Gastrocnemius medialis (tissue), 4 donors: ENCODE data around the gene DALRD3. TPM values are rescaled to one million over a fixed set of nuclear protein-coding genes. Genes with fewer than 3 reads are reported as not detected.

ENCODE experiments used
- ATAC-seq, 2 donors: fragments of 150-250 bp; one replicate each; pipeline ENCODE4 v1.9.1; 2016
- DNase-seq, 2 donors: peaks; one replicate each; pipeline ENCODE4 v3.0.0-alpha.2; 2019
- H3K27ac ChIP-seq, 4 donors: fragments of 200-600 bp; sonication (generic); 1 replicate in 1 of 4; 2 replicates in 3 of 4; pipeline ENCODE4 v1.5.1; 2016 to 2018; ENCODE audit warnings: mild to moderate bottlenecking in 2 of 4, moderate library complexity in 1 of 4
- H3K27me3 ChIP-seq, 3 donors: fragments of 200-600 bp; sonication (generic) in 2 of 3; 1 replicate in 1 of 3; 2 replicates in 2 of 3; pipeline versions ENCODE4 v1.5.1 to v1.6.0; 2016 to 2019; ENCODE audit warnings: mild to moderate bottlenecking in 1 of 3, moderate library complexity in 1 of 3
- H3K36me3 ChIP-seq, 2 donors: fragments of 200-600 bp; sonication (generic) in 1 of 2; one replicate each; pipeline ENCODE4 v1.5.1; 2017 to 2018
- H3K4me1 ChIP-seq, 2 donors: fragments of 200-600 bp; sonication (generic) in 1 of 2; one replicate each; pipeline ENCODE4 v1.5.1; 2016 to 2017; ENCODE audit warnings: mild to moderate bottlenecking in 2 of 2
- H3K4me3 ChIP-seq, 4 donors: fragments of 200-600 bp; sonication (generic) in 3 of 4; 1 replicate in 1 of 4; 2 replicates in 3 of 4; pipeline ENCODE4 v1.5.1; 2016 to 2019; ENCODE audit warnings: mild to moderate bottlenecking in 2 of 4
- H3K9me3 ChIP-seq, 3 donors: fragments of 200-600 bp; sonication (generic) in 2 of 3; 1 replicate in 1 of 3; 2 replicates in 2 of 3; pipeline ENCODE4 v1.5.1; 2016 to 2019
- POLR2A ChIP-seq, 2 donors: fragments of 450-650 bp; IDR thresholded peaks; one replicate each; pipeline ENCODE4 v1.6.1; 2017; ENCODE audit warnings: antibody characterized with exemption in 2 of 2, mild to moderate bottlenecking in 2 of 2, moderate library complexity in 2 of 2
- in situ Hi-C, 4 donors: fragments of 200-750 bp; cut with MboI; loops; one replicate each; pipeline versions ENCODE4 v1.15.0 to v1.8.0; 2017; ENCODE audit warnings: low sequenced_read_pairs in 4 of 4
- intact Hi-C: fragments of 100-400 bp; cut with DNase I; formaldehyde crosslinking; loops from one replicate; pipeline ENCODE4 v1.15.1; 2023; ENCODE audit warnings: low total_unique reads
- total RNA-seq, 4 donors: library from RNA; depleted of rRNA; stranded (reverse); fragments of >200 nt; gene quantifications; one replicate each; pipeline versions ENCODE4 v1.1.0 to v1.2.3, GENCODE V29; 2016
- TF ChIP-seq, protein P1 (sequence below), 5 experiments: fragments of 450-650 bp in 3 of 5; fragments of 200-600 bp in 2 of 5; sonication (generic) in 2 of 5; IDR thresholded peaks in 4 of 5; conservative IDR thresholded peaks in 1 of 5; 1 replicate in 4 of 5; 2 replicates in 1 of 5; pipeline ENCODE4 v1.5.1; 2016 to 2019; ENCODE audit warnings: antibody characterized with exemption in 5 of 5, mild to moderate bottlenecking in 3 of 5, moderate library complexity in 3 of 5

The DALRD3 gene
- total RNA-seq, 4 donors from 2014 or later, result 10.6 to 20.1 (median 16.3) TPM

DNA sequence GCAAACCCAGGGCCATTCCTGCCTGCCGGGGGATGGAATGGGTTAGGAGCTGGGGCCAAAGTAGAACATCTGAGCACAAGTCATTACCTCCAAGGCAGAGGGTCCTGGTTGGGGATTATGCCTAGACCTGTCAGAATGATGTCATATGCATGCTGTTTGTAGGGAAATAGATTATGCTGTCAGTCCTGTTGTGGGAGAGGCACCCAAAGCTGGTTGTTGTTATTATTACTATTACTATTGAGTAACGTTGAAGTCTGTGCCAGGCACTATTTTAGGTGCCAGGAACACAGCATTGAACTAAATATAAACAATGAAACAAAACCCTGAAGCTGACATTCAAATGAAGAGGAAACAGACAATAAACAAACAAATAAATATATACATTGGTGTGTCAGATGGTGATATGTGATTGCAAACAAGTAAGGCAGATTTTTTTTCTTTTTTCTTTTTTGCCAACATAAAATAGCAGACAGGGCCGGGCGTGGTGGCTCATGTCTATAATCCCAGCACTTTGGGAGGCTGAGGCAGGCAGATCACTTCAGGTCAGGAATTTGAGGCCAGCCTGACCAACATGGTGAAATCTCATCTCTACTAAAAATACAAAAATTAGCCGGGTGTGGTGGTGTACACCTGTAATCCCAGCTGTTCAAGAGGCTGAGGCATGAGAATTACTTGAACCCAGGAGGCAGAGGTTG is 26.4 kb downstream of the DALRD3 start:
- Histone ChIP-seq H3K4me3 (peak overlapping the region in 2 of 4 donors; percentile 79 to 85), H3K27ac (peak overlapping the region; percentile 79 to 89 (median 86))
- TF ChIP-seq, protein P1, sequence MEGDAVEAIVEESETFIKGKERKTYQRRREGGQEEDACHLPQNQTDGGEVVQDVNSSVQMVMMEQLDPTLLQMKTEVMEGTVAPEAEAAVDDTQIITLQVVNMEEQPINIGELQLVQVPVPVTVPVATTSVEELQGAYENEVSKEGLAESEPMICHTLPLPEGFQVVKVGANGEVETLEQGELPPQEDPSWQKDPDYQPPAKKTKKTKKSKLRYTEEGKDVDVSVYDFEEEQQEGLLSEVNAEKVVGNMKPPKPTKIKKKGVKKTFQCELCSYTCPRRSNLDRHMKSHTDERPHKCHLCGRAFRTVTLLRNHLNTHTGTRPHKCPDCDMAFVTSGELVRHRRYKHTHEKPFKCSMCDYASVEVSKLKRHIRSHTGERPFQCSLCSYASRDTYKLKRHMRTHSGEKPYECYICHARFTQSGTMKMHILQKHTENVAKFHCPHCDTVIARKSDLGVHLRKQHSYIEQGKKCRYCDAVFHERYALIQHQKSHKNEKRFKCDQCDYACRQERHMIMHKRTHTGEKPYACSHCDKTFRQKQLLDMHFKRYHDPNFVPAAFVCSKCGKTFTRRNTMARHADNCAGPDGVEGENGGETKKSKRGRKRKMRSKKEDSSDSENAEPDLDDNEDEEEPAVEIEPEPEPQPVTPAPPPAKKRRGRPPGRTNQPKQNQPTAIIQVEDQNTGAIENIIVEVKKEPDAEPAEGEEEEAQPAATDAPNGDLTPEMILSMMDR (IDR thresholded peaks at IDR 0.05 in 4 of 5, conservative IDR thresholded peaks at IDR 0.05 in 1 of 5), result no peak
- TF ChIP-seq POLR2A (IDR thresholded peaks at IDR 0.05), result no peak

DNA sequence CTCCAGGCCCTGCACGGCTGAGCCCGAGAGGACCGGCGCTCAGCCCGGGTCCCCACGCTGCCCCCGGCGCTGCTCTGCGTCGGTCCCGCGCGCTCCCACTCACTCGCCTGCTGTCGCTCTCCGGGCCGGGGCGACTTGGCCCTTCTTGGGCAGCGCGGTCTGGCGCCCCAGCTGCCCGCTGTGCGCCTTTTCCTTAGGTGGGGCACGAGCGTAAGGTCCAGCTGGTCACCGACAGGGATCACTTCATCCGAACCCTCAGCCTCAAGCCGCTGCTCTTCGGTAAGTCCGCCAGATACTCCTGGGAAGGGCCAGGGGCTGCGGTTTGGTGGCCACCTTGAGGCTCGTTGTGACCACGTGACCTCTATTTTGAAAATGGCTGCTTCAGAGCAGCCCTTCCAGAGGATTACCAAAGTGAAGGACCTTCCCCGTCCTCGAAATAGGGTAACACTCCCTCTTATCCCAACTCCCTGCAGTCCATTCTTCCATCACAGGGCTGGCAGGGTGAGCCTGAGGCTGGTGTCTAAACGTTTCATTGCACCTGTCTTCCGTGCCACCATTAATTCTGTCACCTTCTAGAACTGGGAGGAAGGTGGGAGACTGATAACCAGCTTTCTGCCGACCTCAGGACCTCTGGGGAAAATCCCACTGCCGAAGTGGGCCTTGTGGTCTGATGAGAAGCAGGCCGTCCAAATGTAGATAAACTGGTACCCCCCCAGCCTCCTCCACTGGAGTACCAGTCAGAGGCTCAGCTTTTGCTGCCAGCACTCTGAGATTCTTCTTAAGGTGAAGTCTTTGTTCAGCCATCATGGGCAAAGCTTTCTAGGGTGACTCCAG is 27.5 kb downstream of the DALRD3 start:
- H3K4me1 ChIP-seq, result peaks cover 27 to 36% of the 10 kb centered on the region in 2 donors
- H3K9me3 ChIP-seq, result no peaks in the 10 kb centered on the region
- no peaks in the 10 kb centered on the region for H3K36me3 ChIP-seq
- TF ChIP-seq POLR2A (IDR thresholded peaks at IDR 0.05), result no peak
- TF ChIP-seq, protein P1 (IDR thresholded peaks at IDR 0.05 in 4 of 5, conservative IDR thresholded peaks at IDR 0.05 in 1 of 5), result no peak
- H3K27ac ChIP-seq, result peak overlapping the region; percentile 79 to 89 (median 86)
- intact Hi-C loops (loop anchor here (1.0 to 2.0 kb wide), 3 partner anchors 16 to 102 kb away; partner anchors contain the start of genes IMPDH2 and WDR6), in situ Hi-C loops (no loop called here)
- no peaks in the 10 kb centered on the region for H3K27me3 ChIP-seq
- ATAC-seq (peak; percentile 44 to 46), DNase-seq (no peak)
- peak overlapping the region; percentile 79 to 86 (median 84) for H3K4me3 ChIP-seq

More for the DNA sequence above, 26.4 kb downstream of the DALRD3 start:
- no peaks in the 10 kb centered on the region for H3K36me3 ChIP-seq
- in situ Hi-C loops, result no loop called here
- ATAC-seq, result no peak
- no peaks in the 10 kb centered on the region for H3K27me3 ChIP-seq
- no peak for DNase-seq
- intact Hi-C loops, result loop anchor here (2.0 kb wide), 1 partner anchor 37 kb away; the partner anchor contains the start of gene IMPDH2
- H3K4me1 ChIP-seq, result peaks cover 27 to 36% of the 10 kb centered on the region in 2 donors
- no peaks in the 10 kb centered on the region for H3K9me3 ChIP-seq

- in situ Hi-C loops (no loop called here), intact Hi-C loops (loop anchor here (1.0 to 2.0 kb wide), 3 partner anchors 17 to 103 kb away; partner anchors contain the start of genes IMPDH2 and WDR6)
- TF ChIP-seq POLR2A (IDR thresholded peaks at IDR 0.05), result peak in 1 of 2 donors; percentile 36
- TF ChIP-seq, protein P1 (IDR thresholded peaks at IDR 0.05 in 4 of 5, conservative IDR thresholded peaks at IDR 0.05 in 1 of 5), result peak in 3 of 5 experiments; percentile 30 to 49 (median 42)
- DNase-seq, result peak; percentile 62 to 80
- peaks cover 0 to 6% of the 10 kb centered on the region in 2 donors for H3K36me3 ChIP-seq
- ATAC-seq, result peak; percentile 82
- no peaks in the 10 kb centered on the region for H3K9me3 ChIP-seq
- peak within 1 kb of the TSS; percentile 79 to 89 (median 86) for H3K27ac ChIP-seq
- peaks cover 27 to 36% of the 10 kb centered on the region in 2 donors for H3K4me1 ChIP-seq
- H3K4me3 ChIP-seq, result peak within 1 kb of the TSS; percentile 79 to 86 (median 84)
- no peaks in the 10 kb centered on the region for H3K27me3 ChIP-seq
Measured at GRCh38 chr3:48989796-48990635, 28.4 kb downstream of the DALRD3 start, which contains the start of gene P4HTM. Gene P4HTM, plus strand, starts transcription at chr3:48990241. Its CDS starts 16 bp downstream, at chr3:48990257.
